Measurements from ENCODE around the gene NDUFS4. TPM values are rescaled to one million over a fixed set of nuclear protein-coding genes. Genes with fewer than 3 reads are reported as not detected.

NDUFS4 gene
- total and polyA plus RNA-seq, 2 of the 4 experiments (the other 2 are of a cell fraction): 34.2 to 70.1 TPM

GRCh38 chr5:53552561-53552960 is 7.9 kb upstream of the NDUFS4 start:
- H3K27me3 ChIP-seq (ENCODE audit: control insufficient read depth, insufficient read depth, low read length): no peaks in the 10 kb centered on the region
- H3K36me3 ChIP-seq (ENCODE audit: control insufficient read depth, insufficient read depth, low read length): no peaks in the 10 kb centered on the region
- no TSS peak for BruUV-seq (replicated peaks)
- no peaks in the 10 kb centered on the region for H3K9me1 ChIP-seq (ENCODE audit: insufficient read depth, low read length)
- no peak overlapping the region for H3K27ac ChIP-seq (ENCODE audit: insufficient read depth, low read length)
- no peaks in the 10 kb centered on the region; the same call in 1 of the 2 replicates for H3K4me1 ChIP-seq (ENCODE audit: control insufficient read depth, insufficient read depth, low read length)
- in situ Hi-C loops (cut with MboI; ENCODE audit: low sequenced_read_pairs): no loop called here
- no peak overlapping the region for H3K4ac ChIP-seq (ENCODE audit: low read depth, low read length)
- no peak overlapping the region for H2BK5ac ChIP-seq (ENCODE audit: low read depth, low read length, poor library complexity, severe bottlenecking)
- no peak overlapping the region for H3K4me3 ChIP-seq (ENCODE audit: insufficient read depth, low read depth, low read length)
- no peak for ATAC-seq (ENCODE audit: low read depth)
- intact Hi-C loops (cut with micrococcal nuclease): no loop called here
- no peak for DNase-seq
- no peak overlapping the region for H2AK9ac ChIP-seq (replicated peaks; ENCODE audit: low read depth, low read length, poor library complexity)
- TF ChIP-seq MAZ (IDR thresholded peaks at IDR 0.05; ENCODE audit: borderline replicate concordance, low read depth, low read length) (no peak), CHD1 (IDR thresholded peaks at IDR 0.05; ENCODE audit: low read depth, low read length) (no peak)
- H4K91ac ChIP-seq (ENCODE audit: insufficient read depth, low read depth, low read length): no peak overlapping the region
- no peak overlapping the region for H4K8ac ChIP-seq (ENCODE audit: low read depth in 2 of 2, low read length in 2 of 2)
- ChIA-PET CTCF (no interaction called here), POLR2A (ENCODE audit: unreplicated experiment) (no interaction called here)
- no peak overlapping the region for H2BK20ac ChIP-seq (ENCODE audit: low read depth, low read length)
- H3K18ac ChIP-seq (ENCODE audit: low read depth, low read length): no peak overlapping the region
- H3K9ac ChIP-seq (ENCODE audit: low read depth, low read length): no peak overlapping the region
- no peak overlapping the region for H3K23ac ChIP-seq (ENCODE audit: low read depth, low read length)
- no CpG with 5 or more reads among the region's 3 CpGs for WGBS, 2 experiments (ENCODE audit: extremely low coverage in 2 of 2, insufficient read length in 1 of 2)
- no peaks in the 10 kb centered on the region for H3K9me3 ChIP-seq (ENCODE audit: control insufficient read depth, insufficient read depth, low read length)
- dilution Hi-C loops (cut with HindIII; ENCODE audit: low sequenced_read_pairs, unreplicated experiment): no loop called here
- no peaks in the 10 kb centered on the region for H3K79me1 ChIP-seq (ENCODE audit: low read depth in 1 of 2, low read length in 2 of 2)
- no peak overlapping the region for H2BK15ac ChIP-seq (ENCODE audit: low read depth, low read length)
- H2AFZ ChIP-seq (replicated peaks; ENCODE audit: low read length, poor library complexity): peak overlapping the region; percentile 41
- no peak overlapping the region for H4K5ac ChIP-seq (ENCODE audit: low read depth, low read length)
- no peak overlapping the region for H3K14ac ChIP-seq (replicated peaks; ENCODE audit: low read depth, low read length)
- no peaks in the 10 kb centered on the region for H4K20me1 ChIP-seq (ENCODE audit: insufficient read depth, low read length)
- H2BK120ac ChIP-seq (ENCODE audit: low read depth, low read length): no peak overlapping the region
- no peak overlapping the region for H2AK5ac ChIP-seq (ENCODE audit: low read depth, low read length)
- no peak overlapping the region for H3K4me2 ChIP-seq (ENCODE audit: low read depth, low read length)
- H3K56ac ChIP-seq (ENCODE audit: extremely low read depth, insufficient read depth, low read length): no peak overlapping the region
